IMR-90 (cell line): ENCODE results near the gene TMTC2. TPM values are rescaled to one million over a fixed set of nuclear protein-coding genes. Genes with fewer than 3 reads are reported as not detected.

ENCODE experiments used
- ATAC-seq: fragments of 200-7000 bp; cut with Tn5 transposase; 2 replicates; pipeline ENCODE4 v1.9.1; 2020; ENCODE audit warnings: low read depth, mild to moderate bottlenecking, moderate library complexity
- BruUV-seq: library from RNA; stranded (reverse); fragments of 400-500 nt; replicated peaks from 2 replicates; lab custom pipeline; 2021; lab: Mats Ljungman, UMichigan
- CTCF ChIA-PET: fragments of 300-600 bp; formaldehyde crosslinking; extraction: SDS; loops from one replicate; lab custom pipeline; 2021; ENCODE audit warnings: antibody characterized with exemption; lab: Yijun Ruan, JAX
- POLR2A ChIA-PET: fragments of 300-600 bp; sonication (Branson Sonifier 250); formaldehyde crosslinking; loops from one replicate; lab custom pipeline; 2022; ENCODE audit warnings: antibody characterized with exemption; ENCODE audit not compliant: unreplicated experiment; lab: Charles Lee
- DNase-seq: peaks from one replicate; pipeline ENCODE4 v3.0.0; 2013
- H2AFZ ChIP-seq: replicated peaks from 2 replicates; pipeline ENCODE3; 2013; ENCODE audit warnings: low read length, mild to moderate bottlenecking; ENCODE audit not compliant: poor library complexity
- H2AK5ac ChIP-seq: 2 replicates; pipeline ENCODE4 v1.6.1; 2013; ENCODE audit warnings: low read depth, low read length, inconsistent platforms
- H2AK9ac ChIP-seq: replicated peaks from 2 replicates; pipeline ENCODE3; 2013; ENCODE audit warnings: mild to moderate bottlenecking, low read depth, low read length, moderate library complexity; ENCODE audit not compliant: poor library complexity
- H2BK120ac ChIP-seq: 2 replicates; pipeline ENCODE4 v1.6.1; 2013; ENCODE audit warnings: low read depth, low read length, inconsistent platforms
- H2BK15ac ChIP-seq: 3 replicates; pipeline ENCODE4 v1.6.1; 2013; ENCODE audit warnings: low read depth, low read length, inconsistent platforms
- H2BK20ac ChIP-seq: 2 replicates; pipeline ENCODE4 v1.6.1; 2013; ENCODE audit warnings: low read depth, mild to moderate bottlenecking, inconsistent platforms, low read length, moderate library complexity
- H2BK5ac ChIP-seq: 2 replicates; pipeline ENCODE4 v1.6.1; 2013; ENCODE audit warnings: mild to moderate bottlenecking, low read depth, low read length, inconsistent platforms; ENCODE audit not compliant: poor library complexity, severe bottlenecking
- H3K14ac ChIP-seq: replicated peaks from 2 replicates; pipeline ENCODE4 v1.6.1; 2013; ENCODE audit warnings: low read depth, low read length, inconsistent platforms
- H3K18ac ChIP-seq: 2 replicates; pipeline ENCODE4 v1.6.1; 2013; ENCODE audit warnings: low read depth, low read length, control low read depth
- H3K23ac ChIP-seq: 2 replicates; pipeline ENCODE4 v1.6.1; 2013; ENCODE audit warnings: low read depth, low read length, inconsistent platforms
- H3K27ac ChIP-seq: 2 replicates; pipeline ENCODE4 v1.5.1; 2013; ENCODE audit warnings: mild to moderate bottlenecking, control low read depth, low read length; ENCODE audit not compliant: insufficient read depth
- H3K27me3 ChIP-seq: 2 replicates; pipeline ENCODE4 v1.6.1; 2013; ENCODE audit warnings: low read length; ENCODE audit not compliant: control insufficient read depth, insufficient read depth
- H3K36me3 ChIP-seq: 2 replicates; pipeline ENCODE4 v1.6.1; 2013; ENCODE audit warnings: low read length, mixed read lengths; ENCODE audit not compliant: control insufficient read depth, insufficient read depth
- H3K4ac ChIP-seq: 2 replicates; pipeline ENCODE4 v1.6.1; 2013; ENCODE audit warnings: low read depth, low read length, inconsistent platforms
- H3K4me1 ChIP-seq: 2 replicates; pipeline ENCODE4 v1.6.1; 2013; ENCODE audit warnings: low read length, mixed read lengths; ENCODE audit not compliant: control insufficient read depth, insufficient read depth
- H3K4me2 ChIP-seq: 2 replicates; pipeline ENCODE4 v1.6.1; 2013; ENCODE audit warnings: low read depth, mild to moderate bottlenecking, control low read depth, low read length, moderate library complexity
- H3K4me3 ChIP-seq: 2 replicates; pipeline ENCODE4 v1.5.1; 2013; ENCODE audit warnings: low read depth, mild to moderate bottlenecking, control low read depth, low read length, moderate library complexity; ENCODE audit not compliant: insufficient read depth
- H3K56ac ChIP-seq: 2 replicates; pipeline ENCODE4 v1.6.1; 2013; ENCODE audit warnings: low read length, inconsistent platforms; ENCODE audit not compliant: insufficient read depth; ENCODE audit errors: extremely low read depth
- H3K79me1 ChIP-seq, 2 experiments: 2 replicates each; pipeline ENCODE4 v1.6.1; 2013; ENCODE audit warnings: low read length in 2 of 2, inconsistent platforms in 1 of 2, low read depth in 1 of 2
- H3K9ac ChIP-seq: 2 replicates; pipeline ENCODE4 v1.6.1; 2013; ENCODE audit warnings: low read depth, low read length, control low read depth
- H3K9me1 ChIP-seq: 2 replicates; pipeline ENCODE4 v1.6.1; 2013; ENCODE audit warnings: low read length, inconsistent platforms; ENCODE audit not compliant: insufficient read depth
- H3K9me3 ChIP-seq: 2 replicates; pipeline ENCODE4 v1.6.1; 2013; ENCODE audit warnings: low read length; ENCODE audit not compliant: control insufficient read depth, insufficient read depth
- H4K20me1 ChIP-seq: 2 replicates; pipeline ENCODE4 v1.6.1; 2013; ENCODE audit warnings: low read length, inconsistent platforms; ENCODE audit not compliant: insufficient read depth
- H4K5ac ChIP-seq: 2 replicates; pipeline ENCODE4 v1.6.1; 2013; ENCODE audit warnings: mild to moderate bottlenecking, low read depth, low read length, control low read depth
- H4K8ac ChIP-seq, 2 experiments: 2 replicates each; pipeline ENCODE4 v1.6.1; 2013; ENCODE audit warnings: low read depth in 2 of 2, low read length in 2 of 2, control low read depth in 1 of 2, inconsistent platforms in 1 of 2
- H4K91ac ChIP-seq: 2 replicates; pipeline ENCODE4 v1.6.1; 2013; ENCODE audit warnings: low read depth, low read length, inconsistent platforms; ENCODE audit not compliant: insufficient read depth
- BHLHE40 ChIP-seq: fragments of 150-350 bp; IDR thresholded peaks from 2 replicates; pipeline ENCODE4 v1.6.1; 2016; ENCODE audit warnings: mild to moderate bottlenecking, low read depth, low read length
- CEBPB ChIP-seq: IDR thresholded peaks from 2 replicates; pipeline ENCODE4 v1.6.1; 2012; ENCODE audit warnings: low read depth, low read length, improper control_type of control experiment
- CHD1 ChIP-seq: IDR thresholded peaks from 2 replicates; pipeline ENCODE4 v1.6.1; 2012; ENCODE audit warnings: low read depth, low read length, improper control_type of control experiment
- CTCF ChIP-seq: conservative IDR thresholded peaks from 2 replicates; pipeline ENCODE4 v1.5.1; 2012; ENCODE audit warnings: mild to moderate bottlenecking, low read depth, low read length, improper control_type of control experiment
- ELK1 ChIP-seq: fragments of 150-350 bp; IDR thresholded peaks from 2 replicates; pipeline ENCODE4 v1.6.1; 2016; ENCODE audit warnings: low read depth, mild to moderate bottlenecking, low read length, moderate library complexity, borderline replicate concordance
- FOS ChIP-seq: fragments of 150-350 bp; IDR thresholded peaks from 2 replicates; pipeline ENCODE4 v1.6.1; 2016; ENCODE audit warnings: low read depth, low read length
- MAFK ChIP-seq: IDR thresholded peaks from 2 replicates; pipeline ENCODE4 v1.6.1; 2012; ENCODE audit warnings: low read depth, low read length, improper control_type of control experiment
- MAZ ChIP-seq: IDR thresholded peaks from 2 replicates; pipeline ENCODE4 v1.6.1; 2012; ENCODE audit warnings: low read depth, mild to moderate bottlenecking, low read length, improper control_type of control experiment, moderate library complexity, borderline replicate concordance
- MXI1 ChIP-seq: IDR thresholded peaks from 2 replicates; pipeline ENCODE4 v1.6.1; 2012; ENCODE audit warnings: low read depth, mild to moderate bottlenecking, low read length, moderate library complexity, borderline replicate concordance
- NFE2L2 ChIP-seq: fragments of 150-350 bp; IDR thresholded peaks from 2 replicates; pipeline ENCODE4 v1.6.1; 2016; ENCODE audit warnings: low read depth, mild to moderate bottlenecking, low read length
- POLR2A ChIP-seq: IDR thresholded peaks from 2 replicates; pipeline ENCODE4 v1.6.1; 2012; ENCODE audit warnings: mild to moderate bottlenecking, low read depth, low read length
- RAD21 ChIP-seq: IDR thresholded peaks from 2 replicates; pipeline ENCODE4 v1.6.1; 2012; ENCODE audit warnings: low read length, improper control_type of control experiment
- RCOR1 ChIP-seq: IDR thresholded peaks from 2 replicates; pipeline ENCODE4 v1.6.1; 2012; ENCODE audit warnings: mild to moderate bottlenecking, low read length, improper control_type of control experiment; ENCODE audit not compliant: insufficient replicate concordance
- RFX5 ChIP-seq: IDR thresholded peaks from 2 replicates; pipeline ENCODE4 v1.8.0; 2012; ENCODE audit warnings: low read depth, mild to moderate bottlenecking, low read length, moderate library complexity
- SMC3 ChIP-seq: fragments of 150-350 bp; IDR thresholded peaks from 2 replicates; pipeline ENCODE4 v1.6.1; 2016; ENCODE audit warnings: low read depth, mild to moderate bottlenecking, antibody characterized with exemption, low read length, moderate library complexity
- dilution Hi-C: fragments of 300-500 bp; cut with HindIII; formaldehyde crosslinking; loops from one replicate; pipeline ENCODE4 v1.14.3; 2018; ENCODE audit warnings: low sequenced_read_pairs; ENCODE audit not compliant: unreplicated experiment
- in situ Hi-C: fragments of 300-500 bp; cut with MboI; formaldehyde crosslinking; loops from 3 replicates; pipeline ENCODE4 v1.14.3; 2019; ENCODE audit warnings: low sequenced_read_pairs, inconsistent platforms, mixed read lengths
- intact Hi-C: fragments of 100-400 bp; cut with micrococcal nuclease; formaldehyde crosslinking; loops from 2 replicates; pipeline ENCODE4 v1.10.0; 2022
- polyA plus RNA-seq, 3 experiments: library from polyadenylated mRNA; depleted of rRNA; stranded (reverse); fragments of >200 nt; gene quantifications; 2 replicates each; pipeline ENCODE4 v1.2.3, GENCODE V29; 2012; ENCODE audit warnings: low replicate concordance in 1 of 3
- total RNA-seq: library from RNA; depleted of rRNA; stranded (reverse); fragments of >200 nt; gene quantifications from 2 replicates; pipeline ENCODE4 v1.2.3, GENCODE V29; 2012
- TF ChIP-seq, protein P1 (sequence below): fragments of 150-350 bp; IDR thresholded peaks from 2 replicates; pipeline ENCODE4 v1.6.1; 2017; ENCODE audit warnings: mild to moderate bottlenecking, antibody characterized with exemption, low read length, low read depth

The TMTC2 gene
- total and polyA plus RNA-seq, 2 of the 4 experiments (the other 2 are of a cell fraction) = 0.56 to 1.4 TPM

- Histone ChIP-seq H2BK15ac (no peak overlapping the region), H2BK120ac (no peak overlapping the region), H3K27ac (no peak overlapping the region), H3K36me3 (no peaks in the 10 kb centered on the region), H2BK5ac (no peak overlapping the region), H3K9ac (no peak overlapping the region), H3K56ac (no peak overlapping the region), H3K4me2 (no peak overlapping the region), H2BK20ac (no peak overlapping the region), H3K27me3 (no peaks in the 10 kb centered on the region), H2AFZ (no peak overlapping the region), H4K5ac (no peak overlapping the region), H3K4ac (no peak overlapping the region), H3K4me3 (no peak overlapping the region), H2AK9ac (no peak overlapping the region), H3K9me1 (no peaks in the 10 kb centered on the region), H3K4me1 (no peaks in the 10 kb centered on the region), H3K14ac (no peak overlapping the region), H3K23ac (no peak overlapping the region), H4K91ac (no peak overlapping the region), H3K9me3 (no peaks in the 10 kb centered on the region), H3K18ac (no peak overlapping the region), H4K8ac (no peak overlapping the region), H4K20me1 (no peaks in the 10 kb centered on the region), H2AK5ac (no peak overlapping the region), H3K79me1 (no peaks in the 10 kb centered on the region)
- peak; percentile 32; the same call in 1 of the 2 replicates for ATAC-seq
- intact Hi-C loops (no loop called here), in situ Hi-C loops (no loop called here), dilution Hi-C loops (no loop called here)
- CTCF ChIA-PET = no interaction called here
- TF ChIP-seq CHD1 (no peak), CEBPB (no peak), MAZ (no peak), POLR2A (no peak), FOS (no peak), RFX5 (no peak), NFE2L2 (no peak), CTCF (no peak), MXI1 (no peak), MAFK (no peak), RCOR1 (no peak), SMC3 (no peak), ELK1 (no peak), RAD21 (no peak), BHLHE40 (no peak)
- TF ChIP-seq, protein P1, sequence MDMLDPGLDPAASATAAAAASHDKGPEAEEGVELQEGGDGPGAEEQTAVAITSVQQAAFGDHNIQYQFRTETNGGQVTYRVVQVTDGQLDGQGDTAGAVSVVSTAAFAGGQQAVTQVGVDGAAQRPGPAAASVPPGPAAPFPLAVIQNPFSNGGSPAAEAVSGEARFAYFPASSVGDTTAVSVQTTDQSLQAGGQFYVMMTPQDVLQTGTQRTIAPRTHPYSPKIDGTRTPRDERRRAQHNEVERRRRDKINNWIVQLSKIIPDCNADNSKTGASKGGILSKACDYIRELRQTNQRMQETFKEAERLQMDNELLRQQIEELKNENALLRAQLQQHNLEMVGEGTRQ = no peak
- POLR2A ChIA-PET = no interaction called here
- no TSS peak for BruUV-seq
- peak; percentile 29 for DNase-seq
Observed at GRCh38 chr12:82835217-82835616, 148.5 kb downstream of the TMTC2 start.
